Right lobe of liver (tissue), 4 donors: ENCODE data around the gene RASSF5.

Experiments
- POLR2A ChIP-seq: fragments of 450-650 bp; IDR thresholded peaks from one replicate; pipeline ENCODE4 v1.6.1; 2017; ENCODE audit warnings: antibody characterized with exemption, mild to moderate bottlenecking
- TF ChIP-seq, protein P1 (sequence below), 4 donors: fragments of 200-600 bp in 3 of 4; fragments of 450-650 bp in 1 of 4; IDR thresholded peaks; one replicate each; pipeline versions ENCODE4 v1.5.1 to v1.8.0; 2016 to 2022; ENCODE audit warnings: antibody characterized with exemption in 4 of 4, mild to moderate bottlenecking in 2 of 4
- donor health status: DM: no; HTN: no; CAD: no.
- donor health status: DM: no; HTN: no; CAD: no.
- donor health status: DM: no; HTN: yes; CAD: no.

DNA sequence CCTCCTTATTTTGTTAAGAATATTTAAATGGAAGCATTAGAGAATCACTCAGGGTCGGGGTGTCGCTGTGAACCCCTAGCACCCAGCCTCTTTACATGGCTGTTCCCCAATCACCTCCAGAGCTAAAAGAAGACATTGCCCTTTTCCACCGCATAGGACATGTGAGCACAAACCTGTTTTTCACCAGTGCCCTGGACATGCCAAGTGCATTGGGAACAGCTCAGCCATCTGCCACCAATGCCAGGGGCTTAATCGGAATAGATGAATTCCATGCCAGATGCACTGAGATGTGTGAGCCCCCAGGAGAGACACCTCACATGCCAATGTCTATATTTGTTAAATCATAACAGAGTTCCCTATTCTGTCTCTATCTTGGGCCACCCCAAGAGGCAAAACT, 71.6 kb downstream of the RASSF5 start:
- TF ChIP-seq, protein P1, sequence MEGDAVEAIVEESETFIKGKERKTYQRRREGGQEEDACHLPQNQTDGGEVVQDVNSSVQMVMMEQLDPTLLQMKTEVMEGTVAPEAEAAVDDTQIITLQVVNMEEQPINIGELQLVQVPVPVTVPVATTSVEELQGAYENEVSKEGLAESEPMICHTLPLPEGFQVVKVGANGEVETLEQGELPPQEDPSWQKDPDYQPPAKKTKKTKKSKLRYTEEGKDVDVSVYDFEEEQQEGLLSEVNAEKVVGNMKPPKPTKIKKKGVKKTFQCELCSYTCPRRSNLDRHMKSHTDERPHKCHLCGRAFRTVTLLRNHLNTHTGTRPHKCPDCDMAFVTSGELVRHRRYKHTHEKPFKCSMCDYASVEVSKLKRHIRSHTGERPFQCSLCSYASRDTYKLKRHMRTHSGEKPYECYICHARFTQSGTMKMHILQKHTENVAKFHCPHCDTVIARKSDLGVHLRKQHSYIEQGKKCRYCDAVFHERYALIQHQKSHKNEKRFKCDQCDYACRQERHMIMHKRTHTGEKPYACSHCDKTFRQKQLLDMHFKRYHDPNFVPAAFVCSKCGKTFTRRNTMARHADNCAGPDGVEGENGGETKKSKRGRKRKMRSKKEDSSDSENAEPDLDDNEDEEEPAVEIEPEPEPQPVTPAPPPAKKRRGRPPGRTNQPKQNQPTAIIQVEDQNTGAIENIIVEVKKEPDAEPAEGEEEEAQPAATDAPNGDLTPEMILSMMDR (IDR thresholded peaks at IDR 0.05): no peak
- TF ChIP-seq POLR2A: no peak
